H9 (cell line): Measurements from ENCODE around the gene FXYD2. TPM values are rescaled to one million over a fixed set of nuclear protein-coding genes. Genes with fewer than 3 reads are reported as not detected.

Experiments used
- DNase-seq: peaks from one replicate; pipeline ENCODE4 v3.0.0-alpha.2; 2017
- H2AFZ ChIP-seq: one replicate; pipeline ENCODE4 v1.6.1; 2013; ENCODE audit warnings: mild to moderate bottlenecking, low read length, control low read depth, moderate library complexity
- H2AK5ac ChIP-seq: 2 replicates; pipeline ENCODE4 v1.6.1; 2013; ENCODE audit warnings: low read length, control low read depth, mixed read lengths; ENCODE audit not compliant: insufficient read length
- H2BK120ac ChIP-seq: one replicate; pipeline ENCODE4 v1.6.1; 2013; ENCODE audit warnings: low read depth, mild to moderate bottlenecking, low read length, control low read depth, inconsistent platforms; ENCODE audit not compliant: poor library complexity, severe bottlenecking
- H2BK12ac ChIP-seq: 2 replicates; pipeline ENCODE4 v1.6.1; 2013; ENCODE audit warnings: low read length, control low read depth, mixed read lengths, low read depth; ENCODE audit not compliant: insufficient read length
- H2BK15ac ChIP-seq: 2 replicates; pipeline ENCODE4 v1.6.1; 2013; ENCODE audit warnings: low read depth, low read length, control low read depth
- H2BK20ac ChIP-seq: one replicate; pipeline ENCODE4 v1.6.1; 2013; ENCODE audit warnings: low read depth, mild to moderate bottlenecking, low read length, control low read depth, inconsistent platforms; ENCODE audit not compliant: poor library complexity, severe bottlenecking
- H2BK5ac ChIP-seq: 2 replicates; pipeline ENCODE4 v1.6.1; 2013; ENCODE audit warnings: low read length, control low read depth, mixed read lengths; ENCODE audit not compliant: insufficient read length
- H3K14ac ChIP-seq: 2 replicates; pipeline ENCODE4 v1.6.1; 2013; ENCODE audit warnings: low read length, control low read depth; ENCODE audit not compliant: insufficient read depth
- H3K18ac ChIP-seq: 2 replicates; pipeline ENCODE4 v1.6.1; 2013; ENCODE audit warnings: low read depth, mild to moderate bottlenecking, mixed read lengths, low read length, control low read depth; ENCODE audit not compliant: insufficient read length
- H3K23ac ChIP-seq: 2 replicates; pipeline ENCODE4 v1.6.1; 2013; ENCODE audit warnings: low read length, control low read depth, mixed read lengths, low read depth; ENCODE audit not compliant: insufficient read length
- H3K23me2 ChIP-seq: 2 replicates; pipeline ENCODE4 v1.6.1; 2013; ENCODE audit warnings: low read depth, mild to moderate bottlenecking, mixed read lengths, low read length, control low read depth; ENCODE audit not compliant: insufficient read length, poor library complexity, severe bottlenecking
- H3K27ac ChIP-seq: 2 replicates; pipeline ENCODE4 v1.5.1; 2013; ENCODE audit warnings: low read length, control low read depth, mixed read lengths, low read depth; ENCODE audit not compliant: insufficient read length
- H3K27me3 ChIP-seq: 2 replicates; pipeline ENCODE4 v1.6.1; 2013; ENCODE audit warnings: low read length, control low read depth, inconsistent platforms; ENCODE audit not compliant: insufficient read depth
- H3K4ac ChIP-seq: 2 replicates; pipeline ENCODE4 v1.6.1; 2013; ENCODE audit warnings: low read depth, mild to moderate bottlenecking, control low read depth, inconsistent platforms, low read length, moderate library complexity
- H3K4me1 ChIP-seq: 2 replicates; pipeline ENCODE4 v1.6.1; 2013; ENCODE audit warnings: low read length, control low read depth, inconsistent platforms; ENCODE audit not compliant: insufficient read depth
- H3K4me2 ChIP-seq: 2 replicates; pipeline ENCODE4 v1.6.1; 2013; ENCODE audit warnings: low read length, control low read depth, mixed read lengths; ENCODE audit not compliant: insufficient read length, insufficient read depth
- H3K56ac ChIP-seq: 2 replicates; pipeline ENCODE4 v1.6.1; 2013; ENCODE audit warnings: low read depth, mild to moderate bottlenecking, mixed read lengths, low read length, control low read depth; ENCODE audit not compliant: insufficient read length
- H3K79me1 ChIP-seq: 2 replicates; pipeline ENCODE4 v1.6.1; 2013; ENCODE audit warnings: low read depth, mild to moderate bottlenecking, moderate library complexity, low read length, control low read depth, inconsistent platforms; ENCODE audit not compliant: insufficient read depth, poor library complexity, severe bottlenecking
- H3K79me2 ChIP-seq: 2 replicates; pipeline ENCODE4 v1.6.1; 2013; ENCODE audit warnings: low read length, control low read depth, inconsistent platforms; ENCODE audit not compliant: insufficient read depth
- H3K9ac ChIP-seq: 2 replicates; pipeline ENCODE4 v1.6.1; 2013; ENCODE audit warnings: low read length, control low read depth, mixed read lengths; ENCODE audit not compliant: insufficient read length; ENCODE audit errors: extremely low read depth
- H3K9me3 ChIP-seq: one replicate; pipeline ENCODE4 v1.6.1; 2013; ENCODE audit warnings: low read depth, low read length, inconsistent platforms; ENCODE audit not compliant: control insufficient read depth
- H3T11ph ChIP-seq: one replicate; pipeline ENCODE4 v1.6.1; 2013; ENCODE audit warnings: mild to moderate bottlenecking, low read length, control low read depth, inconsistent platforms
- H4K20me1 ChIP-seq: one replicate; pipeline ENCODE4 v1.6.1; 2013; ENCODE audit not compliant: control insufficient read depth, insufficient read length, insufficient read depth
- H4K5ac ChIP-seq: 2 replicates; pipeline ENCODE4 v1.6.1; 2013; ENCODE audit warnings: low read depth, mild to moderate bottlenecking, mixed read lengths, low read length, control low read depth; ENCODE audit not compliant: insufficient read length
- H4K8ac ChIP-seq: replicated peaks from 2 replicates; pipeline ENCODE4 v1.6.1; 2013; ENCODE audit warnings: low read length, control low read depth, mixed read lengths, low read depth; ENCODE audit not compliant: insufficient read length
- H4K91ac ChIP-seq: 2 replicates; pipeline ENCODE4 v1.6.1; 2013; ENCODE audit warnings: low read depth, mild to moderate bottlenecking, moderate library complexity, mixed read lengths, low read length, control low read depth; ENCODE audit not compliant: insufficient read length
- H3K27ac Mint-ChIP-seq, 3 experiments: 2 replicates in 2 of 3; 3 replicates in 1 of 3; pipeline ENCODE4 v1.8.0; 2020 to 2021; ENCODE audit warnings: mixed read lengths in 3 of 3, mild to moderate bottlenecking in 1 of 3, moderate library complexity in 1 of 3
- H3K27me3 Mint-ChIP-seq: 2 replicates; pipeline ENCODE4 v1.8.0; 2021; ENCODE audit warnings: low read depth, mild to moderate bottlenecking, moderate library complexity, mixed read lengths
- H3K36me3 Mint-ChIP-seq, 3 experiments: 2 replicates in 2 of 3; 3 replicates in 1 of 3; pipeline ENCODE4 v1.8.0; 2020 to 2021; ENCODE audit warnings: low read depth in 3 of 3, mixed read lengths in 3 of 3; ENCODE audit not compliant: insufficient read depth in 1 of 3
- H3K4me1 Mint-ChIP-seq, 2 experiments: 2 replicates each; pipeline ENCODE4 v1.8.0; 2020; ENCODE audit warnings: mixed read lengths in 2 of 2
- H3K4me3 Mint-ChIP-seq, 2 experiments: 2 replicates in 1 of 2; 3 replicates in 1 of 2; pipeline ENCODE4 v1.8.0; 2020 to 2021; ENCODE audit warnings: mild to moderate bottlenecking in 2 of 2, mixed read lengths in 2 of 2, moderate library complexity in 1 of 2
- H3K9me3 Mint-ChIP-seq, 2 experiments: 2 replicates in 1 of 2; 3 replicates in 1 of 2; pipeline ENCODE4 v1.8.0; 2020; ENCODE audit warnings: mild to moderate bottlenecking in 2 of 2, mixed read lengths in 2 of 2, moderate library complexity in 1 of 2
- WGBS: extraction: QIAGEN DNeasy Blood & Tissue Kit; methylation state at CpG from one replicate; pipeline ENCODE4 v1.1.7; 2013; ENCODE audit warnings: missing lambda C conversion rate, low lambda C conversion rate, mixed read lengths; ENCODE audit not compliant: insufficient read length; ENCODE audit errors: extremely low coverage; 5-methylcytosine and 5-hydroxymethylcytosine counted together
- total RNA-seq: library from RNA; stranded (reverse); gene quantifications from 2 replicates; pipeline ENCODE4 v1.2.1, GENCODE V29; 2021
- TF ChIP-seq, protein P1 (sequence below): fragments of 200-600 bp; sonication (generic); conservative IDR thresholded peaks from 3 replicates; pipeline ENCODE4 v1.8.0; 2021; ENCODE audit warnings: antibody characterized with exemption, mild to moderate bottlenecking

The FXYD2 gene
- total RNA-seq, 1 experiment from 2014 or later = 0.79 TPM

DNA sequence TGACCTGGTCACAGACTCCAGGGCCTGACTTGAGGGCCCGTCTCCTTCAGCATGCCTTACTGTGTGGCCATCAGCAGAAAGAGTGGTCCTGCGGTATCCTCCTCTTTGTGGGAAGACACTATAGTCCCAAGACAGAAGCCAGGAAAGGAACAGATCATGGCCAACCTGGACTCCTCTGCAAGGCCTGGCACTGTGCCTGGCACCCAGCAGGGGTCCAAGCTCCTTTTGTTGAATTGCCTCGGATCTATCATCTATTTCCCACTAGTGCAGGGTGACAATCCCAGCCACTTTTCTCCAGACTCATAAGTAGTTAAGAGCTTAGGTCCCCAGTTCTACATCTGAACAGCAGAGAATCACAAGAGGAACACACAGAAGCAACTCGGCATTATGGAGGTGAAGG, 54.5 kb downstream of the FXYD2 start:
- Mint-ChIP-seq H3K27ac (no peak overlapping the region), H3K4me3 (no peak overlapping the region), H3K36me3 (no peaks in the 10 kb centered on the region), H3K27me3 (peaks cover 25% of the 10 kb centered on the region), H3K9me3 (no peaks in the 10 kb centered on the region; a peak in 1 of 5 replicates), H3K4me1 (peaks cover 0 to under 1% of the 10 kb centered on the region in 2 experiments; a peak in 2 of 4 replicates)
- Histone ChIP-seq H4K5ac (no peak overlapping the region), H3K4ac (no peak overlapping the region), H2BK120ac (no peak overlapping the region), H3K79me2 (no peaks in the 10 kb centered on the region), H2BK20ac (no peak overlapping the region), H2BK12ac (no peak overlapping the region), H4K20me1 (no peaks in the 10 kb centered on the region), H3K9me3 (no peaks in the 10 kb centered on the region), H3K4me1 (no peaks in the 10 kb centered on the region), H3K79me1 (no peaks in the 10 kb centered on the region), H3K27me3 (no peaks in the 10 kb centered on the region), H3K23ac (no peak overlapping the region), H3K56ac (no peak overlapping the region), H2AFZ (no peak overlapping the region), H2BK5ac (no peak overlapping the region), H3K27ac (no peak overlapping the region), H3K9ac (no peak overlapping the region), H3K23me2 (no peaks in the 10 kb centered on the region), H4K8ac (no peak overlapping the region), H2AK5ac (no peak overlapping the region), H3T11ph (no peak overlapping the region), H3K4me2 (no peak overlapping the region), H3K18ac (no peak overlapping the region), H4K91ac (no peak overlapping the region), H3K14ac (no peak overlapping the region), H2BK15ac (no peak overlapping the region)
- WGBS = no CpG with 5 or more reads among the region's 4 CpGs
- no peak for DNase-seq
- TF ChIP-seq, protein P1, sequence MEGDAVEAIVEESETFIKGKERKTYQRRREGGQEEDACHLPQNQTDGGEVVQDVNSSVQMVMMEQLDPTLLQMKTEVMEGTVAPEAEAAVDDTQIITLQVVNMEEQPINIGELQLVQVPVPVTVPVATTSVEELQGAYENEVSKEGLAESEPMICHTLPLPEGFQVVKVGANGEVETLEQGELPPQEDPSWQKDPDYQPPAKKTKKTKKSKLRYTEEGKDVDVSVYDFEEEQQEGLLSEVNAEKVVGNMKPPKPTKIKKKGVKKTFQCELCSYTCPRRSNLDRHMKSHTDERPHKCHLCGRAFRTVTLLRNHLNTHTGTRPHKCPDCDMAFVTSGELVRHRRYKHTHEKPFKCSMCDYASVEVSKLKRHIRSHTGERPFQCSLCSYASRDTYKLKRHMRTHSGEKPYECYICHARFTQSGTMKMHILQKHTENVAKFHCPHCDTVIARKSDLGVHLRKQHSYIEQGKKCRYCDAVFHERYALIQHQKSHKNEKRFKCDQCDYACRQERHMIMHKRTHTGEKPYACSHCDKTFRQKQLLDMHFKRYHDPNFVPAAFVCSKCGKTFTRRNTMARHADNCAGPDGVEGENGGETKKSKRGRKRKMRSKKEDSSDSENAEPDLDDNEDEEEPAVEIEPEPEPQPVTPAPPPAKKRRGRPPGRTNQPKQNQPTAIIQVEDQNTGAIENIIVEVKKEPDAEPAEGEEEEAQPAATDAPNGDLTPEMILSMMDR = no peak

Other genes starting within 250 kb of the FXYD2 start
- gene DSCAML1, start 27.5 kb downstream of the FXYD2 start, total RNA-seq = 0.15 and 0.42 TPM in 2 replicates
- gene FXYD6, start 51.9 kb upstream of the FXYD2 start, total RNA-seq = 16.3 and 18.3 TPM in 2 replicates
- gene TMPRSS13, start 104.7 kb upstream of the FXYD2 start, total RNA-seq = 0.35 and 0.50 TPM in 2 replicates
- gene IL10RA, start 161.7 kb upstream of the FXYD2 start, total RNA-seq = not detected in 2 replicates